ENCODE measurements around the gene EPB41L1. TPM values are rescaled to one million over a fixed set of nuclear protein-coding genes. Genes with fewer than 3 reads are reported as not detected.

Gene EPB41L1
- polyA plus RNA-seq, 1 donor (not counting 4 experiments of a cell fraction or from before 2014, with no cell fraction given): 1.2 TPM

GRCh38 chr20:36184816-36185776, 30.6 kb downstream of the EPB41L1 start:
- no peak for FAIRE-seq
- H3K9me1 ChIP-seq (ENCODE audit: control insufficient read depth, extremely low read depth, insufficient read depth, low read length): no peaks in the 10 kb centered on the region
- H3K27ac ChIP-seq (ENCODE audit: control insufficient read depth, insufficient read depth, low read length): no peak overlapping the region
- no peaks in the 10 kb centered on the region for H4K20me1 ChIP-seq (ENCODE audit: control insufficient read depth, extremely low read depth, insufficient read depth, low read length)
- TF ChIP-seq EZH2 (IDR thresholded peaks at IDR 0.05; ENCODE audit: low read length): no peak
- dilution Hi-C loops (cut with MboI; ENCODE audit: extremely low pct_ligation_motif_present, low sequenced_read_pairs): no loop called here
- H3K9ac ChIP-seq (ENCODE audit: control insufficient read depth, extremely low read depth, insufficient read depth, low read length): no peak overlapping the region
- no peak overlapping the region for H2AFZ ChIP-seq (ENCODE audit: control insufficient read depth, low read length)
- H3K4me3 ChIP-seq (ENCODE audit: control insufficient read depth in 2 of 3, extremely low read depth in 1 of 3, insufficient read depth in 2 of 3, low read depth in 1 of 3, low read length in 3 of 3): no peak overlapping the region
- no peaks in the 10 kb centered on the region for H3K27me3 ChIP-seq (ENCODE audit: control insufficient read depth, extremely low read depth, insufficient read depth, low read length)
- no peaks in the 10 kb centered on the region for H3K79me2 ChIP-seq (ENCODE audit: control insufficient read depth, insufficient read depth, low read length)
- H3K4me1 ChIP-seq (ENCODE audit: control insufficient read depth, extremely low read depth, insufficient read depth, low read length): no peaks in the 10 kb centered on the region
- H3K9me3 ChIP-seq (ENCODE audit: control insufficient read depth, low read depth, low read length): no peaks in the 10 kb centered on the region
- no peak for DNase-seq (ENCODE audit: low read depth, low spot score)
- H3K36me3 ChIP-seq (ENCODE audit: control insufficient read depth in 2 of 2, extremely low read depth in 1 of 2, insufficient read depth in 2 of 2, low read length in 2 of 2): no peaks in the 10 kb centered on the region
- no peak overlapping the region for H3K4me2 ChIP-seq (ENCODE audit: control insufficient read depth, extremely low read depth, insufficient read depth, low read depth, low read length)

GRCh38 chr20:36193977-36194712, 39.6 kb downstream of the EPB41L1 start:
- Histone ChIP-seq H3K79me2 (ENCODE audit: control insufficient read depth, insufficient read depth, low read length) (no peaks in the 10 kb centered on the region), H3K4me2 (ENCODE audit: control insufficient read depth, extremely low read depth, insufficient read depth, low read depth, low read length) (no peak overlapping the region), H3K4me1 (ENCODE audit: control insufficient read depth, extremely low read depth, insufficient read depth, low read length) (no peaks in the 10 kb centered on the region), H3K4me3 (ENCODE audit: control insufficient read depth in 2 of 3, extremely low read depth in 1 of 3, insufficient read depth in 2 of 3, low read depth in 1 of 3, low read length in 3 of 3) (no peak overlapping the region), H3K9ac (ENCODE audit: control insufficient read depth, extremely low read depth, insufficient read depth, low read length) (no peak overlapping the region), H3K9me3 (ENCODE audit: control insufficient read depth, low read depth, low read length) (no peaks in the 10 kb centered on the region), H3K36me3 (ENCODE audit: control insufficient read depth in 2 of 2, extremely low read depth in 1 of 2, insufficient read depth in 2 of 2, low read length in 2 of 2) (no peaks in the 10 kb centered on the region), H3K27me3 (ENCODE audit: control insufficient read depth, extremely low read depth, insufficient read depth, low read length) (peaks cover 15% of the 10 kb centered on the region), H4K20me1 (ENCODE audit: control insufficient read depth, extremely low read depth, insufficient read depth, low read length) (no peaks in the 10 kb centered on the region), H3K27ac (ENCODE audit: control insufficient read depth, insufficient read depth, low read length) (no peak overlapping the region), H3K9me1 (ENCODE audit: control insufficient read depth, extremely low read depth, insufficient read depth, low read length) (no peaks in the 10 kb centered on the region), H2AFZ (ENCODE audit: control insufficient read depth, low read length) (no peak overlapping the region)
- DNase-seq (ENCODE audit: low read depth, low spot score) (no peak), FAIRE-seq (no peak)
- dilution Hi-C loops (cut with MboI; ENCODE audit: extremely low pct_ligation_motif_present, low sequenced_read_pairs): no loop called here
- TF ChIP-seq EZH2 (IDR thresholded peaks at IDR 0.05; ENCODE audit: low read length): no peak
- TF ChIP-seq CTCF (optimal IDR thresholded peaks at IDR 0.05 in 1 of 3, IDR thresholded peaks at IDR 0.05 in 1 of 3, conservative IDR thresholded peaks at IDR 0.05 in 1 of 3; ENCODE audit: extremely low read depth in 1 of 3, insufficient read depth in 2 of 3, low read length in 3 of 3): no peak
